ENCODE data around the gene MEIS3.

- TF ChIP-seq CTCF (IDR thresholded peaks at IDR 0.05) = peak; percentile 82
- no peak for TF ChIP-seq MAX (IDR thresholded peaks at IDR 0.05; ENCODE audit: low read depth)
- TF ChIP-seq RAD21 (IDR thresholded peaks at IDR 0.05; ENCODE audit: low read length) = peak; percentile 88
- no peak for TF ChIP-seq SIN3A (IDR thresholded peaks at IDR 0.05; ENCODE audit: borderline replicate concordance, low read depth, low read length)
- no peak for TF ChIP-seq RFX5 (IDR thresholded peaks at IDR 0.05; ENCODE audit: low read length)
- TF ChIP-seq IRF3 (IDR thresholded peaks at IDR 0.05; ENCODE audit: low read depth, low read length) = no peak
- TF ChIP-seq JUND (IDR thresholded peaks at IDR 0.05) = no peak
- TF ChIP-seq POLR2AphosphoS5 (IDR thresholded peaks at IDR 0.05; ENCODE audit: low read depth, low read length) = no peak
These were observed 8.2 kb upstream of the MEIS3 start for GRCh38 chr19:47427241-47428176.

Measured in SK-N-SH (cell line).